HEK293 (cell line): Measurements from ENCODE around the gene AMD1.
"Not testable (repeated sequence)": the region's sequence is repeated elsewhere in the genome, so short reads cannot be mapped to it uniquely, and the experiment has no call there.

Experiments
- CTCF ChIA-PET: fragments of 350-600 bp; formaldehyde crosslinking; extraction: SDS; loops from one replicate; lab custom pipeline; 2021; ENCODE audit warnings: antibody characterized with exemption; lab: Yijun Ruan, JAX
- POLR2A ChIA-PET: fragments of 300-600 bp; formaldehyde crosslinking; extraction: SDS; loops from one replicate; lab custom pipeline; 2020; ENCODE audit warnings: antibody characterized with exemption, inconsistent platforms; lab: Yijun Ruan, JAX
- H3K27ac ChIP-seq: fragments of 200-500 bp; sonication (Bioruptor generic); 2 replicates; pipeline ENCODE4 v1.5.1; 2014; ENCODE audit warnings: low read depth, low read length, control low read depth, inconsistent platforms; ENCODE audit errors: extremely low read depth
- H3K36me3 ChIP-seq, 2 experiments: fragments of 200-500 bp in 1 of 2; sonication (Bioruptor generic) in 1 of 2; 1 replicate in 1 of 2; 2 replicates in 1 of 2; pipeline ENCODE4 v1.5.1; 2014 to 2017; ENCODE audit warnings: inconsistent platforms in 2 of 2, low read length in 2 of 2; ENCODE audit not compliant: control insufficient read depth in 2 of 2, insufficient read depth in 1 of 2
- H3K4me1 ChIP-seq: fragments of 200-500 bp; sonication (Bioruptor generic); 2 replicates; pipeline ENCODE4 v1.5.1; 2014; ENCODE audit warnings: mild to moderate bottlenecking, low read length, inconsistent platforms; ENCODE audit not compliant: control insufficient read depth, insufficient read depth
- H3K4me3 ChIP-seq: 2 replicates; pipeline ENCODE4 v1.5.1; 2011; ENCODE audit warnings: low read depth, mild to moderate bottlenecking, control low read depth, low read length, moderate library complexity
- H3K9me3 ChIP-seq: fragments of 200-500 bp; sonication (Bioruptor generic); 2 replicates; pipeline ENCODE4 v1.5.1; 2014; ENCODE audit warnings: low read depth, low read length, inconsistent platforms; ENCODE audit not compliant: control insufficient read depth, insufficient read depth
- GLIS2 ChIP-seq: fragments of 450-650 bp; formaldehyde crosslinking; IDR thresholded peaks from 2 replicates; pipeline ENCODE4 v1.5.1; 2016; ENCODE audit warnings: missing biosample characterization, missing genetic modification characterization
- HOXC10 ChIP-seq: sonication (generic); formaldehyde crosslinking; IDR thresholded peaks from 2 replicates; pipeline ENCODE4 v1.8.1; 2023; ENCODE audit warnings: mild to moderate bottlenecking, missing genetic modification reagents
- OVOL3 ChIP-seq: fragments of 450-650 bp; formaldehyde crosslinking; IDR thresholded peaks from 2 replicates; pipeline ENCODE4 v1.5.1; 2016; ENCODE audit warnings: missing biosample characterization, missing genetic modification characterization
- PRDM4 ChIP-seq: fragments of 450-650 bp; formaldehyde crosslinking; IDR thresholded peaks from 2 replicates; pipeline ENCODE4 v1.5.1; 2017; ENCODE audit warnings: missing biosample characterization, missing genetic modification characterization
- RBAK ChIP-seq: fragments of 450-650 bp; formaldehyde crosslinking; IDR thresholded peaks from 2 replicates; pipeline ENCODE4 v1.5.1; 2016; ENCODE audit warnings: missing biosample characterization, missing genetic modification characterization
- TRIM28 ChIP-seq: IDR thresholded peaks from 2 replicates; pipeline ENCODE4 v1.6.1; 2011; ENCODE audit warnings: low read length, control low read depth, borderline replicate concordance
- YY2 ChIP-seq: fragments of 450-650 bp; formaldehyde crosslinking; IDR thresholded peaks from 2 replicates; pipeline ENCODE4 v1.5.1; 2016; ENCODE audit warnings: missing biosample characterization, missing genetic modification characterization
- ZBTB8A ChIP-seq: fragments of 450-650 bp; formaldehyde crosslinking; IDR thresholded peaks from 2 replicates; pipeline ENCODE4 v1.5.1; 2016; ENCODE audit warnings: missing biosample characterization, missing genetic modification characterization
- ZNF121 ChIP-seq: fragments of 450-650 bp; formaldehyde crosslinking; IDR thresholded peaks from 2 replicates; pipeline ENCODE4 v1.5.1; 2016; ENCODE audit warnings: missing biosample characterization, missing genetic modification characterization
- ZNF140 ChIP-seq: fragments of 450-650 bp; formaldehyde crosslinking; IDR thresholded peaks from 2 replicates; pipeline ENCODE4 v1.5.1; 2016; ENCODE audit warnings: missing biosample characterization, missing genetic modification characterization
- ZNF146 ChIP-seq: fragments of 450-650 bp; formaldehyde crosslinking; IDR thresholded peaks from 2 replicates; pipeline ENCODE4 v1.5.1; 2016; ENCODE audit warnings: missing biosample characterization, missing genetic modification characterization
- ZNF621 ChIP-seq: fragments of 450-650 bp; formaldehyde crosslinking; IDR thresholded peaks from 2 replicates; pipeline ENCODE4 v1.5.1; 2017; ENCODE audit warnings: missing biosample characterization, missing genetic modification characterization
- ZNF629 ChIP-seq: fragments of 450-650 bp; formaldehyde crosslinking; IDR thresholded peaks from 2 replicates; pipeline ENCODE4 v1.5.1; 2017; ENCODE audit warnings: missing biosample characterization, missing genetic modification characterization
- ZNF660 ChIP-seq: fragments of 450-650 bp; IDR thresholded peaks from 2 replicates; pipeline ENCODE4 v1.5.1; 2018; ENCODE audit warnings: missing biosample characterization, mild to moderate bottlenecking, missing genetic modification characterization
- ZNF664 ChIP-seq: fragments of 450-650 bp; formaldehyde crosslinking; IDR thresholded peaks from 2 replicates; pipeline ENCODE4 v1.5.1; 2016; ENCODE audit warnings: missing biosample characterization, missing genetic modification characterization
- ZNF677 ChIP-seq: fragments of 450-650 bp; IDR thresholded peaks from 2 replicates; pipeline ENCODE4 v1.5.0; 2018; ENCODE audit warnings: missing biosample characterization, mild to moderate bottlenecking, missing genetic modification characterization, moderate library complexity
- ZNF768 ChIP-seq: fragments of 450-650 bp; formaldehyde crosslinking; IDR thresholded peaks from 2 replicates; pipeline ENCODE4 v1.5.1; 2018; ENCODE audit warnings: missing biosample characterization, mild to moderate bottlenecking, missing genetic modification characterization
- ZSCAN5A ChIP-seq: fragments of 450-650 bp; formaldehyde crosslinking; IDR thresholded peaks from 2 replicates; pipeline ENCODE4 v1.5.1; 2016; ENCODE audit warnings: missing biosample characterization, missing genetic modification characterization
- TF ChIP-seq, protein P1 (sequence below): fragments of 450-650 bp; formaldehyde crosslinking; IDR thresholded peaks from 2 replicates; pipeline ENCODE4 v1.5.1; 2016; ENCODE audit warnings: missing biosample characterization, missing genetic modification characterization
- TF ChIP-seq, protein P2 (sequence below): fragments of 450-650 bp; formaldehyde crosslinking; IDR thresholded peaks from 2 replicates; pipeline ENCODE4 v1.5.1; 2016; ENCODE audit warnings: missing biosample characterization, missing genetic modification characterization

AMD1 gene

GRCh38 chr6:110833831-110834230 is 40.8 kb upstream of the AMD1 start (continued):
- TF ChIP-seq ZNF140 (no peak), ZNF121 (tag by site-specific recombination) (no peak), TRIM28 (no peak)
- TF ChIP-seq, all 188 proteins: peak for 0

DNA sequence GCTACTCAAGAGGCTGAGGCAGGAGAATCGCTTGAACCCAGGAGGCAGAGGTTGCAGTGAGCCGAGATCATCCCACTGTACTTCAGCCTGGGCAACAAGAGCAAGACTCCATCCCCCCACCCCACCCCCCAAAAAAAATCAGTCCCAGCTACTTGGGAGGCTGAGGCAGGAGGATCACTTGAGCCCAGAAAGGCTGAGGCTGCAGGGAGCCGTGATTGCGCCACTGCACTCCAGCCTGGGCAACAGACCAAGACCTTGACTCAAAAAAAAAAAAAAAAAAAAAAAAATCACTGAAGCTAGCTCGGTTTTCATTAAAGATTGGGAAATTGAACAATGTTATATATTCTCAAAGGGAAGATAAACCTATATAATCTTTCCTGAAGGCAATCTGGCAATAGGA is 38.8 kb upstream of the AMD1 start:
- TF ChIP-seq ZSCAN5A (tag by site-specific recombination) (0 out of 2 replicates have a peak, but pooled peaks have one; percentile 18), ZBTB8A (tag by site-specific recombination) (peak; percentile 84)
- CTCF ChIA-PET, H3K36me3 ChIP-seq, H3K9me3 ChIP-seq, H3K4me1 ChIP-seq, H3K27ac ChIP-seq, H3K4me3 ChIP-seq: not testable (repeated sequence)
- POLR2A ChIA-PET = interaction anchor here (0.6 to 1.5 kb wide), 2 partner anchors 39 to 347 kb away, joined by 4 to 8 read pairs; partner anchors contain the start of gene AMD1

- Histone ChIP-seq H3K4me1 (no peaks in the 10 kb centered on the region), H3K9me3 (no peaks in the 10 kb centered on the region), H3K27ac (no peak overlapping the region), H3K4me3 (no peak overlapping the region), H3K36me3 (no peaks in the 10 kb centered on the region)
- no peak for TF ChIP-seq HOXC10 (CRISPR knock-in tag)
- no peak for TF ChIP-seq ZNF121 (tag by site-specific recombination)
- no peak for TF ChIP-seq ZNF146
- TF ChIP-seq OVOL3 (tag by site-specific recombination) = no peak
- no peak for TF ChIP-seq ZNF629 (tag by site-specific recombination)
- TF ChIP-seq ZNF660 = no peak
- TF ChIP-seq ZNF768 = no peak
- no peak for TF ChIP-seq RBAK
- TF ChIP-seq GLIS2 (tag by site-specific recombination) = no peak
- no peak for TF ChIP-seq ZNF621 (tag by site-specific recombination)
- no peak for TF ChIP-seq YY2 (tag by site-specific recombination)
- TF ChIP-seq, protein P1, sequence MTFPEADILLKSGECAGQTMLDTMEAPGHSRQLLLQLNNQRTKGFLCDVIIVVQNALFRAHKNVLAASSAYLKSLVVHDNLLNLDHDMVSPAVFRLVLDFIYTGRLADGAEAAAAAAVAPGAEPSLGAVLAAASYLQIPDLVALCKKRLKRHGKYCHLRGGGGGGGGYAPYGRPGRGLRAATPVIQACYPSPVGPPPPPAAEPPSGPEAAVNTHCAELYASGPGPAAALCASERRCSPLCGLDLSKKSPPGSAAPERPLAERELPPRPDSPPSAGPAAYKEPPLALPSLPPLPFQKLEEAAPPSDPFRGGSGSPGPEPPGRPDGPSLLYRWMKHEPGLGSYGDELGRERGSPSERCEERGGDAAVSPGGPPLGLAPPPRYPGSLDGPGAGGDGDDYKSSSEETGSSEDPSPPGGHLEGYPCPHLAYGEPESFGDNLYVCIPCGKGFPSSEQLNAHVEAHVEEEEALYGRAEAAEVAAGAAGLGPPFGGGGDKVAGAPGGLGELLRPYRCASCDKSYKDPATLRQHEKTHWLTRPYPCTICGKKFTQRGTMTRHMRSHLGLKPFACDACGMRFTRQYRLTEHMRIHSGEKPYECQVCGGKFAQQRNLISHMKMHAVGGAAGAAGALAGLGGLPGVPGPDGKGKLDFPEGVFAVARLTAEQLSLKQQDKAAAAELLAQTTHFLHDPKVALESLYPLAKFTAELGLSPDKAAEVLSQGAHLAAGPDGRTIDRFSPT (tag by site-specific recombination) = no peak
- TF ChIP-seq ZNF677 (tag by site-specific recombination) = no peak
- TF ChIP-seq, protein P2, sequence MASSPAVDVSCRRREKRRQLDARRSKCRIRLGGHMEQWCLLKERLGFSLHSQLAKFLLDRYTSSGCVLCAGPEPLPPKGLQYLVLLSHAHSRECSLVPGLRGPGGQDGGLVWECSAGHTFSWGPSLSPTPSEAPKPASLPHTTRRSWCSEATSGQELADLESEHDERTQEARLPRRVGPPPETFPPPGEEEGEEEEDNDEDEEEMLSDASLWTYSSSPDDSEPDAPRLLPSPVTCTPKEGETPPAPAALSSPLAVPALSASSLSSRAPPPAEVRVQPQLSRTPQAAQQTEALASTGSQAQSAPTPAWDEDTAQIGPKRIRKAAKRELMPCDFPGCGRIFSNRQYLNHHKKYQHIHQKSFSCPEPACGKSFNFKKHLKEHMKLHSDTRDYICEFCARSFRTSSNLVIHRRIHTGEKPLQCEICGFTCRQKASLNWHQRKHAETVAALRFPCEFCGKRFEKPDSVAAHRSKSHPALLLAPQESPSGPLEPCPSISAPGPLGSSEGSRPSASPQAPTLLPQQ (tag by site-specific recombination) = no peak
- no peak for TF ChIP-seq PRDM4
- TF ChIP-seq ZNF664 = no peak
- ChIA-PET CTCF (interaction anchor here (0.7 to 1.5 kb wide), 2 partner anchors 107 to 139 kb away, joined by 3 to 4 read pairs; no protein-coding TSS in a partner anchor), POLR2A (interaction anchor here (0.6 kb wide), 1 partner anchor 26 kb away, joined by 3 read pairs; the partner anchor contains the start of gene CDK19)
These were observed 33.3 kb upstream of the AMD1 start for GRCh38 chr6:110841266-110841665.
